ENCODE measurements around the gene EXOC6B.

EXOC6B gene

DNA sequence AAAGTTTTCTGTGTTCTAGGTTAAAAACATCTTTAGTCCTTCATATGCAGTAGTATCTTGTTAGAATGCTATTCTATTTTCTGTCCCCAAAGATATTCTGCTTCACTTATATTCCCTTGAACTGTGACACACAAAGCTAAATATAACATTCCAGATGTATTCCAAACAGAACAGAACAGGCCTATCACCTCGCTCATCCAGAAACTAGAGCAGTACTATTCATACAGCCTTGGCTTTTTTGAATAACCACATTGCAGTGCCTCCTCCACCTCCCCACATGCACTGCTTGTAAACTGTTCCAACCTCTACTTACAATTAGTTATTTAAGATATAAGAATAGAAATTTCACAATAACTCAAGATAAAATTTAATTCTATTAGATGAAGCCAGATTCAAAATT is 196.8 kb downstream of the EXOC6B start:
- ATAC-seq = no peak
- TF ChIP-seq PPARA (CRISPR knock-in tag; IDR thresholded peaks at IDR 0.05; ENCODE audit: borderline replicate concordance) = no peak
- TF ChIP-seq TOX (CRISPR knock-in tag; IDR thresholded peaks at IDR 0.05; ENCODE audit: borderline replicate concordance) = no peak
- TF ChIP-seq ARNTL (CRISPR knock-in tag; IDR thresholded peaks at IDR 0.05; ENCODE audit: borderline replicate concordance, low read depth) = no peak
- no peak for TF ChIP-seq GLIS3 (CRISPR knock-in tag; IDR thresholded peaks at IDR 0.05)
- TF ChIP-seq, protein P1, sequence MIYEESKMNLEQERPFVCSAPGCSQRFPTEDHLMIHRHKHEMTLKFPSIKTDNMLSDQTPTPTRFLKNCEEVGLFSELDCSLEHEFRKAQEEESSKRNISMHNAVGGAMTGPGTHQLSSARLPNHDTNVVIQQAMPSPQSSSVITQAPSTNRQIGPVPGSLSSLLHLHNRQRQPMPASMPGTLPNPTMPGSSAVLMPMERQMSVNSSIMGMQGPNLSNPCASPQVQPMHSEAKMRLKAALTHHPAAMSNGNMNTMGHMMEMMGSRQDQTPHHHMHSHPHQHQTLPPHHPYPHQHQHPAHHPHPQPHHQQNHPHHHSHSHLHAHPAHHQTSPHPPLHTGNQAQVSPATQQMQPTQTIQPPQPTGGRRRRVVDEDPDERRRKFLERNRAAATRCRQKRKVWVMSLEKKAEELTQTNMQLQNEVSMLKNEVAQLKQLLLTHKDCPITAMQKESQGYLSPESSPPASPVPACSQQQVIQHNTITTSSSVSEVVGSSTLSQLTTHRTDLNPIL (CRISPR knock-in tag; IDR thresholded peaks at IDR 0.05; ENCODE audit: low read depth) = no peak
- TF ChIP-seq, protein P2, sequence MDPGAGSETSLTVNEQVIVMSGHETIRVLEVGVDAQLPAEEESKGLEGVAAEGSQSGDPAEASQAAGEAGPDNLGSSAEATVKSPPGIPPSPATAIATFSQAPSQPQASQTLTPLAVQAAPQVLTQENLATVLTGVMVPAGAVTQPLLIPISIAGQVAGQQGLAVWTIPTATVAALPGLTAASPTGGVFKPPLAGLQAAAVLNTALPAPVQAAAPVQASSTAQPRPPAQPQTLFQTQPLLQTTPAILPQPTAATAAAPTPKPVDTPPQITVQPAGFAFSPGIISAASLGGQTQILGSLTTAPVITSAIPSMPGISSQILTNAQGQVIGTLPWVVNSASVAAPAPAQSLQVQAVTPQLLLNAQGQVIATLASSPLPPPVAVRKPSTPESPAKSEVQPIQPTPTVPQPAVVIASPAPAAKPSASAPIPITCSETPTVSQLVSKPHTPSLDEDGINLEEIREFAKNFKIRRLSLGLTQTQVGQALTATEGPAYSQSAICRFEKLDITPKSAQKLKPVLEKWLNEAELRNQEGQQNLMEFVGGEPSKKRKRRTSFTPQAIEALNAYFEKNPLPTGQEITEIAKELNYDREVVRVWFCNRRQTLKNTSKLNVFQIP (CRISPR knock-in tag; IDR thresholded peaks at IDR 0.05; ENCODE audit: borderline replicate concordance, low read depth) = no peak
- TF ChIP-seq ZFP3 (CRISPR knock-in tag; IDR thresholded peaks at IDR 0.05) = no peak

DNA sequence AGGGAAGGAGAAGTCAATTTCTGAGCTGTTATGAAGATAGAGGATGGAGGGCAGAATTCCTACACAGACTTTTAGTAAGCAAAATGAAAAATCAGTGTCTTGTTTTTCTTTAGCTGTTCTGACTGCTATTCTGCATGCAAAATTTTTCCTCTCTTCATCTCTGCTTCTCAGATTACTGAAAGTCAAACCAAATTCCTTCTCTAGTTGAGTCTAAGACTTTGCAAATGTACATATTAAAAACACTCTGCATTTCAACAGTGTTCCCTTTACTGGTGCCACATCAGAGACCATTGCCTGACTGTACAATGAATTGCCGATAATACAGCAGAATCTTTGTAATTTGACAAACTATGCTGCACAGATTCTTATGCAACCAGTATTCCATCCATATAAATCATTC is 198.8 kb downstream of the EXOC6B start:
- TF ChIP-seq TOX (CRISPR knock-in tag; IDR thresholded peaks at IDR 0.05; ENCODE audit: borderline replicate concordance) (no peak), ESRRG (CRISPR knock-in tag; IDR thresholded peaks at IDR 0.05) (no peak), BACH2 (CRISPR knock-in tag; IDR thresholded peaks at IDR 0.05; ENCODE audit: borderline replicate concordance) (no peak), RARB (CRISPR knock-in tag; IDR thresholded peaks at IDR 0.05) (no peak)
- TF ChIP-seq, protein P3, sequence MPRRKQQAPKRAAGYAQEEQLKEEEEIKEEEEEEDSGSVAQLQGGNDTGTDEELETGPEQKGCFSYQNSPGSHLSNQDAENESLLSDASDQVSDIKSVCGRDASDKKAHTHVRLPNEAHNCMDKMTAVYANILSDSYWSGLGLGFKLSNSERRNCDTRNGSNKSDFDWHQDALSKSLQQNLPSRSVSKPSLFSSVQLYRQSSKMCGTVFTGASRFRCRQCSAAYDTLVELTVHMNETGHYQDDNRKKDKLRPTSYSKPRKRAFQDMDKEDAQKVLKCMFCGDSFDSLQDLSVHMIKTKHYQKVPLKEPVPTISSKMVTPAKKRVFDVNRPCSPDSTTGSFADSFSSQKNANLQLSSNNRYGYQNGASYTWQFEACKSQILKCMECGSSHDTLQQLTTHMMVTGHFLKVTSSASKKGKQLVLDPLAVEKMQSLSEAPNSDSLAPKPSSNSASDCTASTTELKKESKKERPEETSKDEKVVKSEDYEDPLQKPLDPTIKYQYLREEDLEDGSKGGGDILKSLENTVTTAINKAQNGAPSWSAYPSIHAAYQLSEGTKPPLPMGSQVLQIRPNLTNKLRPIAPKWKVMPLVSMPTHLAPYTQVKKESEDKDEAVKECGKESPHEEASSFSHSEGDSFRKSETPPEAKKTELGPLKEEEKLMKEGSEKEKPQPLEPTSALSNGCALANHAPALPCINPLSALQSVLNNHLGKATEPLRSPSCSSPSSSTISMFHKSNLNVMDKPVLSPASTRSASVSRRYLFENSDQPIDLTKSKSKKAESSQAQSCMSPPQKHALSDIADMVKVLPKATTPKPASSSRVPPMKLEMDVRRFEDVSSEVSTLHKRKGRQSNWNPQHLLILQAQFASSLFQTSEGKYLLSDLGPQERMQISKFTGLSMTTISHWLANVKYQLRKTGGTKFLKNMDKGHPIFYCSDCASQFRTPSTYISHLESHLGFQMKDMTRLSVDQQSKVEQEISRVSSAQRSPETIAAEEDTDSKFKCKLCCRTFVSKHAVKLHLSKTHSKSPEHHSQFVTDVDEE (CRISPR knock-in tag; IDR thresholded peaks at IDR 0.05) = no peak
- no peak for ATAC-seq

DNA sequence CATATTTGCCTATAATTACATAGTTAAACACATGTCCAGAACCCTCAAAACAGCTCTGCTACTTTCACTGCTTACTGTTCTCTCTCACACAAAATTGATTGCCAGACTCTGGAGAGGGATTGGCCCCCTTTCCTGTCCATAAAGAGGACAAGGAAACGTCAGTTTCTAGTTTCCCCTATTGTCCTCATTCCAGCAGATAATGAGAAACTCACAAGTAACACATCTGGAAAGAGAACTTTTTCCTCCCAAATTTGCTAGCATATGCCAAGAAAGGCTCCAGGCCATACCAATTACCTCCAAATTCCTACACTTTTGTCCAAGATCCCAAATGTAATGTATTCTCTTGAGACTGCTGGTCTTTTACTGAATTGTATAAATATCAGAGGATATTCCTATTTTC is 200.5 kb downstream of the EXOC6B start:
- TF ChIP-seq ZFP30 (CRISPR knock-in tag; IDR thresholded peaks at IDR 0.05) (no peak), ZFP3 (CRISPR knock-in tag; IDR thresholded peaks at IDR 0.05) (no peak), ZNF8 (CRISPR knock-in tag; IDR thresholded peaks at IDR 0.05) (no peak), OSR1 (CRISPR knock-in tag; IDR thresholded peaks at IDR 0.05) (no peak), ARNTL (CRISPR knock-in tag; IDR thresholded peaks at IDR 0.05; ENCODE audit: borderline replicate concordance, low read depth) (no peak), PPARA (CRISPR knock-in tag; IDR thresholded peaks at IDR 0.05; ENCODE audit: borderline replicate concordance) (no peak), TCF4 (CRISPR knock-in tag; IDR thresholded peaks at IDR 0.05; ENCODE audit: borderline replicate concordance) (no peak), RARB (CRISPR knock-in tag; IDR thresholded peaks at IDR 0.05) (no peak), SNAI2 (CRISPR knock-in tag; IDR thresholded peaks at IDR 0.05) (no peak), BACH2 (CRISPR knock-in tag; IDR thresholded peaks at IDR 0.05; ENCODE audit: borderline replicate concordance) (no peak), ZNF70 (CRISPR knock-in tag; IDR thresholded peaks at IDR 0.05) (no peak)
- TF ChIP-seq, protein P4, sequence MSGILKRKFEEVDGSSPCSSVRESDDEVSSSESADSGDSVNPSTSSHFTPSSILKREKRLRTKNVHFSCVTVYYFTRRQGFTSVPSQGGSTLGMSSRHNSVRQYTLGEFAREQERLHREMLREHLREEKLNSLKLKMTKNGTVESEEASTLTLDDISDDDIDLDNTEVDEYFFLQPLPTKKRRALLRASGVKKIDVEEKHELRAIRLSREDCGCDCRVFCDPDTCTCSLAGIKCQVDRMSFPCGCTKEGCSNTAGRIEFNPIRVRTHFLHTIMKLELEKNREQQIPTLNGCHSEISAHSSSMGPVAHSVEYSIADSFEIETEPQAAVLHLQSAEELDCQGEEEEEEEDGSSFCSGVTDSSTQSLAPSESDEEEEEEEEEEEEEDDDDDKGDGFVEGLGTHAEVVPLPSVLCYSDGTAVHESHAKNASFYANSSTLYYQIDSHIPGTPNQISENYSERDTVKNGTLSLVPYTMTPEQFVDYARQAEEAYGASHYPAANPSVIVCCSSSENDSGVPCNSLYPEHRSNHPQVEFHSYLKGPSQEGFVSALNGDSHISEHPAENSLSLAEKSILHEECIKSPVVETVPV (CRISPR knock-in tag; IDR thresholded peaks at IDR 0.05) = no peak
- TF ChIP-seq, protein P2 (CRISPR knock-in tag; IDR thresholded peaks at IDR 0.05; ENCODE audit: borderline replicate concordance, low read depth) = no peak
- TF ChIP-seq, protein P3 (CRISPR knock-in tag; IDR thresholded peaks at IDR 0.05) = no peak
- TF ChIP-seq, protein P1 (CRISPR knock-in tag; IDR thresholded peaks at IDR 0.05; ENCODE audit: low read depth) = no peak

More for the DNA sequence above, 200.5 kb downstream of the EXOC6B start:
- ATAC-seq = no peak

Data from SK-N-SH treated with all-trans-retinoic acid at 6 μM for 48 hours (cell line).